ENCODE results near the gene MYO3B.
"Not testable (repeated sequence)": the region's sequence is repeated elsewhere in the genome, so short reads cannot be mapped to it uniquely, and the experiment has no call there.

MYO3B gene

GRCh38 chr2:170255971-170256370 is 78.0 kb downstream of the MYO3B start:
- Histone ChIP-seq H3K4me3 (no peak overlapping the region), H3K27ac (no peak overlapping the region)
- DNase-seq (ENCODE audit: low spot score) = no peak
- TF ChIP-seq, protein P1, sequence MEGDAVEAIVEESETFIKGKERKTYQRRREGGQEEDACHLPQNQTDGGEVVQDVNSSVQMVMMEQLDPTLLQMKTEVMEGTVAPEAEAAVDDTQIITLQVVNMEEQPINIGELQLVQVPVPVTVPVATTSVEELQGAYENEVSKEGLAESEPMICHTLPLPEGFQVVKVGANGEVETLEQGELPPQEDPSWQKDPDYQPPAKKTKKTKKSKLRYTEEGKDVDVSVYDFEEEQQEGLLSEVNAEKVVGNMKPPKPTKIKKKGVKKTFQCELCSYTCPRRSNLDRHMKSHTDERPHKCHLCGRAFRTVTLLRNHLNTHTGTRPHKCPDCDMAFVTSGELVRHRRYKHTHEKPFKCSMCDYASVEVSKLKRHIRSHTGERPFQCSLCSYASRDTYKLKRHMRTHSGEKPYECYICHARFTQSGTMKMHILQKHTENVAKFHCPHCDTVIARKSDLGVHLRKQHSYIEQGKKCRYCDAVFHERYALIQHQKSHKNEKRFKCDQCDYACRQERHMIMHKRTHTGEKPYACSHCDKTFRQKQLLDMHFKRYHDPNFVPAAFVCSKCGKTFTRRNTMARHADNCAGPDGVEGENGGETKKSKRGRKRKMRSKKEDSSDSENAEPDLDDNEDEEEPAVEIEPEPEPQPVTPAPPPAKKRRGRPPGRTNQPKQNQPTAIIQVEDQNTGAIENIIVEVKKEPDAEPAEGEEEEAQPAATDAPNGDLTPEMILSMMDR (IDR thresholded peaks at IDR 0.05) = no peak

GRCh38 chr2:170258382-170258781 is 80.4 kb downstream of the MYO3B start:
- DNase-seq (ENCODE audit: low spot score) = no peak
- Histone ChIP-seq H3K27ac (no peak overlapping the region), H3K4me3 (no peak overlapping the region)
- TF ChIP-seq, protein P1 (IDR thresholded peaks at IDR 0.05) = no peak

DNA sequence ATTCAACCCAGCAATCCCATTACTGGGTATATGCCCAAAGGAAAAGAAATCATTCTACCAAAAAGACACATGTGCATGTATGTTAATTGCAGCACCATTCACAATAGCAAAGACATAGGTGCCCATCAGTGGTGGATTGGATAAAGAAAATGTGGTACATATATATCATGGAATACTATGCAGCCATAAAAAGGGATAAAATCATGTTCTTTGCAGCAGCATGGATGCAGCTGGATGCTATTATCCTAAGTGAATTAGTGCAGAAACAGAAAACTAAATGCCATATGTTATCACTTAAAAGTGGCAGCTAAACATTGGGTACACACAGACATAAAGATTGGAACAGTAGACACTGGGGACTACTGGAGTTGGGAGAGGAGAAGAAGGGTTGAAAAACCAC is 82.2 kb downstream of the MYO3B start:
- Histone ChIP-seq H3K4me3 (no peak overlapping the region), H3K27ac (no peak overlapping the region)
- no peak for DNase-seq (ENCODE audit: low spot score)
- TF ChIP-seq, protein P1 (IDR thresholded peaks at IDR 0.05) = no peak

- Histone ChIP-seq H3K4me3 (no peak overlapping the region), H3K27ac (no peak overlapping the region)
- no peak for DNase-seq (ENCODE audit: low spot score)
- TF ChIP-seq, protein P1 (IDR thresholded peaks at IDR 0.05) = no peak
These were observed 83.6 kb downstream of the MYO3B start for GRCh38 chr2:170261566-170261965.

GRCh38 chr2:170262343-170262742 is 84.4 kb downstream of the MYO3B start:
- Histone ChIP-seq H3K4me3 (no peak overlapping the region), H3K27ac (no peak overlapping the region)
- no peak for DNase-seq (ENCODE audit: low spot score)
- TF ChIP-seq, protein P1 (IDR thresholded peaks at IDR 0.05) = no peak

- no peak overlapping the region for H3K4me3 ChIP-seq
- DNase-seq (ENCODE audit: low spot score) = no peak
- TF ChIP-seq, protein P1 (IDR thresholded peaks at IDR 0.05) = no peak
- no peak overlapping the region for H3K27ac ChIP-seq
These were observed 84.9 kb downstream of the MYO3B start for GRCh38 chr2:170262806-170263205.

GRCh38 chr2:170263728-170264521 is 86.0 kb downstream of the MYO3B start:
- not testable (repeated sequence) for DNase-seq (ENCODE audit: low spot score); H3K27ac ChIP-seq; H3K4me3 ChIP-seq

All from coronary artery (tissue), 2 donors.